Esophagus muscularis mucosa (tissue), 4 donors: ENCODE data around the gene RALGAPB. TPM values are rescaled to one million over a fixed set of nuclear protein-coding genes. Genes with fewer than 3 reads are reported as not detected.

ENCODE experiments used
- DNase-seq: peaks from one replicate; pipeline ENCODE4 v3.0.0-alpha.2; 2017; ENCODE audit errors: extremely low spot score
- H3K27ac ChIP-seq, 4 donors: fragments of 200-600 bp; sonication (generic); replicated peaks in 1 of 4; 1 replicate in 3 of 4; 2 replicates in 1 of 4; pipeline ENCODE4 v1.5.1; 2016 to 2019; ENCODE audit warnings: mild to moderate bottlenecking in 1 of 4
- H3K27me3 ChIP-seq, 4 donors: fragments of 200-600 bp; sonication (generic); one replicate each; pipeline versions ENCODE4 v1.5.1 to v1.6.0; 2016 to 2019
- H3K36me3 ChIP-seq, 4 donors: fragments of 200-600 bp; sonication (generic); one replicate each; pipeline ENCODE4 v1.5.1; 2016 to 2019
- H3K4me1 ChIP-seq, 4 donors: fragments of 200-600 bp; sonication (generic); one replicate each; pipeline ENCODE4 v1.5.1; 2016 to 2019
- H3K4me3 ChIP-seq, 4 donors: fragments of 200-600 bp; sonication (generic); 1 replicate in 2 of 4; 2 replicates in 2 of 4; pipeline ENCODE4 v1.5.1; 2016 to 2019; ENCODE audit warnings: mild to moderate bottlenecking in 4 of 4, moderate library complexity in 1 of 4
- H3K9me3 ChIP-seq, 4 donors: fragments of 200-600 bp; sonication (generic); 1 replicate in 3 of 4; 2 replicates in 1 of 4; pipeline ENCODE4 v1.5.1; 2016 to 2019
- CTCF ChIP-seq, 3 experiments: fragments of 200-600 bp in 2 of 3; fragments of 450-650 bp in 1 of 3; sonication (generic) in 2 of 3; IDR thresholded peaks; one replicate each; pipeline ENCODE4 v1.5.1; 2017 to 2019; ENCODE audit warnings: antibody characterized with exemption in 3 of 3, mild to moderate bottlenecking in 2 of 3, moderate library complexity in 1 of 3
- EP300 ChIP-seq: sonication (generic); formaldehyde crosslinking; IDR thresholded peaks from one replicate; pipeline ENCODE4 v1.6.1; 2017; ENCODE audit warnings: antibody characterized with exemption
- POLR2A ChIP-seq: fragments of 450-650 bp; IDR thresholded peaks from one replicate; pipeline ENCODE4 v1.6.1; 2017; ENCODE audit warnings: antibody characterized with exemption, moderate library complexity, mild to moderate bottlenecking, low read depth
- POLR2AphosphoS5 ChIP-seq, 2 donors: sonication (generic); formaldehyde crosslinking; IDR thresholded peaks; one replicate each; pipeline ENCODE4 v1.6.1; 2017; ENCODE audit warnings: antibody characterized with exemption in 2 of 2
- WGBS: methylation state at CpG from one replicate; pipeline ENCODE4 v1.1.5; 2018; 5-methylcytosine and 5-hydroxymethylcytosine counted together
- intact Hi-C: fragments of 100-400 bp; cut with DNase I; formaldehyde crosslinking; loops from one replicate; pipeline ENCODE4 v1.15.1; 2023
- total RNA-seq, 4 donors: library from RNA; depleted of rRNA; stranded (reverse); fragments of >200 nt; gene quantifications; one replicate each; pipeline versions ENCODE4 v1.1.0 to v1.2.1, GENCODE V29; 2016

The RALGAPB gene
- total RNA-seq, 4 donors from 2014 or later = 31.5 to 37.4 (median 35.5) TPM

GRCh38 chr20:38564680-38565079 lies 92.0 kb downstream of the RALGAPB start:
- 100% methylated on average over 1 of the region's 1 CpG for WGBS
- Histone ChIP-seq H3K4me3 (no peak overlapping the region), H3K27ac (no peak overlapping the region), H3K36me3 (peaks cover 29 to 99% (median 71%) of the 10 kb centered on the region in 4 donors), H3K4me1 (no peaks in the 10 kb centered on the region), H3K9me3 (no peaks in the 10 kb centered on the region), H3K27me3 (no peaks in the 10 kb centered on the region)
- intact Hi-C loops = no loop called here
- no peak for DNase-seq
- TF ChIP-seq CTCF (IDR thresholded peaks at IDR 0.05) (no peak), POLR2AphosphoS5 (IDR thresholded peaks at IDR 0.05) (no peak), EP300 (no peak), POLR2A (no peak)

GRCh38 chr20:38566036-38566598 lies 93.5 kb downstream of the RALGAPB start:
- H3K27me3 ChIP-seq = no peaks in the 10 kb centered on the region
- H3K4me1 ChIP-seq = no peaks in the 10 kb centered on the region
- no peak overlapping the region for H3K4me3 ChIP-seq
- DNase-seq = no peak
- no peaks in the 10 kb centered on the region for H3K9me3 ChIP-seq
- TF ChIP-seq EP300 = no peak
- H3K27ac ChIP-seq = no peak overlapping the region
- WGBS = 95% methylated on average over 6 of the region's 6 CpGs
- intact Hi-C loops = no loop called here
- H3K36me3 ChIP-seq = peaks cover 32 to 99% (median 71%) of the 10 kb centered on the region in 4 donors

- no peaks in the 10 kb centered on the region for H3K27me3 ChIP-seq
- WGBS = 78% methylated on average over 5 of the region's 5 CpGs
- H3K27ac ChIP-seq = no peak overlapping the region
- no peaks in the 10 kb centered on the region for H3K9me3 ChIP-seq
- no peak for TF ChIP-seq POLR2A
- H3K4me3 ChIP-seq = no peak overlapping the region
- intact Hi-C loops = no loop called here
- no peaks in the 10 kb centered on the region for H3K4me1 ChIP-seq
- peaks cover 29 to 97% (median 69%) of the 10 kb centered on the region in 4 donors for H3K36me3 ChIP-seq
- no peak for DNase-seq
Observed at GRCh38 chr20:38569747-38570525, 97.3 kb downstream of the RALGAPB start.

- H3K9me3 ChIP-seq = no peaks in the 10 kb centered on the region
- no peaks in the 10 kb centered on the region for H3K4me1 ChIP-seq
- no peaks in the 10 kb centered on the region for H3K27me3 ChIP-seq
- no peak for DNase-seq
- H3K4me3 ChIP-seq = no peak overlapping the region
- no peak overlapping the region for H3K27ac ChIP-seq
- WGBS = 72% methylated on average over 7 of the region's 7 CpGs
- H3K36me3 ChIP-seq = peaks cover 31 to 97% (median 54%) of the 10 kb centered on the region in 4 donors
- intact Hi-C loops = no loop called here
- TF ChIP-seq EP300 = no peak
- no peak for TF ChIP-seq POLR2AphosphoS5 (IDR thresholded peaks at IDR 0.05)
- TF ChIP-seq POLR2A = no peak
Observed at GRCh38 chr20:38573413-38573812, 100.8 kb downstream of the RALGAPB start.

GRCh38 chr20:38579219-38579910 lies 106.7 kb downstream of the RALGAPB start:
- WGBS = 57% methylated on average over 6 of the region's 7 CpGs
- H3K4me1 ChIP-seq = peaks cover 0 to 11% (median 4%) of the 10 kb centered on the region in 4 donors
- peaks cover 16 to 40% (median 22%) of the 10 kb centered on the region in 4 donors for H3K36me3 ChIP-seq
- TF ChIP-seq POLR2A (no peak), POLR2AphosphoS5 (IDR thresholded peaks at IDR 0.05) (no peak), EP300 (no peak), CTCF (IDR thresholded peaks at IDR 0.05) (no peak)
- no peak overlapping the region for H3K4me3 ChIP-seq
- H3K9me3 ChIP-seq = no peaks in the 10 kb centered on the region
- H3K27me3 ChIP-seq = peaks cover 0 to 14% (median 0%) of the 10 kb centered on the region in 4 donors
- no peak overlapping the region for H3K27ac ChIP-seq
- intact Hi-C loops = no loop called here
- no peak for DNase-seq

GRCh38 chr20:38579921-38580320 lies 107.3 kb downstream of the RALGAPB start:
- Histone ChIP-seq H3K4me3 (no peak overlapping the region), H3K36me3 (peaks cover 12 to 34% (median 17%) of the 10 kb centered on the region in 4 donors), H3K27me3 (peaks cover 0 to 19% (median 0%) of the 10 kb centered on the region in 4 donors), H3K9me3 (no peaks in the 10 kb centered on the region), H3K27ac (no peak overlapping the region), H3K4me1 (peaks cover 0 to 11% (median 4%) of the 10 kb centered on the region in 4 donors)
- DNase-seq = no peak
- intact Hi-C loops = no loop called here
- TF ChIP-seq CTCF (IDR thresholded peaks at IDR 0.05) (no peak), POLR2A (no peak), EP300 (no peak), POLR2AphosphoS5 (IDR thresholded peaks at IDR 0.05) (no peak)
- WGBS = 69% methylated on average over 4 of the region's 4 CpGs
